ENCODE measurements around the gene GHSR. TPM values are rescaled to one million over a fixed set of nuclear protein-coding genes. Genes with fewer than 3 reads are reported as not detected.

Gene GHSR
- polyA plus RNA-seq, 1 donor (not counting 4 experiments of a cell fraction or from before 2014, with no cell fraction given) = not detected

DNA sequence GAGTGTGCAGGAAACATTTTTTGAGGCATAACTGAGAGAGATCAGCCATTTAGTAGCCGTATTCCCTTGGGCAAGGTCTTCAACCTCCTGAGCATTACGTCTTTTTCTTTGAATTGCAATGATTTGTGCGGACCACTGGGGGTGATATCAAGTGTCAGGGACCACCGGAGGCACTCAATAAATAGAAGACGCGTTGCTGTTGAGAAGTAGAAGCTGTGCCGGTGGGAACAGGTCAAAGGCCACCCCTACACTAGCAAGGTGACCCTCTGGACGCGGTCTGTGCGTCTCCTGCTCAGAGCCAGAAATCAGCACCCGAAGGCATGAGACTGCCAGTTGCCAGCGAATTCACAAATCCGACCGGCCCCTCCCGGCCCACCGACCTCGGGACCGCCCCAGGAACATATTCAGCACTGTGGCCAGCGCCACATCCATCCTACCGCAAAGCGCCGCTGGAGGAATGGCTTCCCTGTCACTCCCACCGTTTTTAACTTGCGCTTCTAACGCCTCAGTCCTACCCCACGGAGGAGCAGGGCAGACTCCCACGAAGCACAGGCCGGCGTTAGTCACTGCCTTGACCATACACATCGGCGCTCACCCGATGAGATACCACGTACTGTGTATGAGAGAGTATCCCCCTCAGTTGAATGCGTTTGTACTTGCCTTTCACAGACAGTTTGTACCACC is 1.4 kb upstream of the GHSR start:
- no peaks in the 10 kb centered on the region for H3K9me3 ChIP-seq (ENCODE audit: control insufficient read depth, low read depth, low read length)
- H3K4me1 ChIP-seq (ENCODE audit: control insufficient read depth, extremely low read depth, insufficient read depth, low read length) = peaks cover 10% of the 10 kb centered on the region
- no peak for FAIRE-seq
- peak; percentile 34 for TF ChIP-seq EZH2 (IDR thresholded peaks at IDR 0.05; ENCODE audit: low read length)
- TF ChIP-seq, protein P1, sequence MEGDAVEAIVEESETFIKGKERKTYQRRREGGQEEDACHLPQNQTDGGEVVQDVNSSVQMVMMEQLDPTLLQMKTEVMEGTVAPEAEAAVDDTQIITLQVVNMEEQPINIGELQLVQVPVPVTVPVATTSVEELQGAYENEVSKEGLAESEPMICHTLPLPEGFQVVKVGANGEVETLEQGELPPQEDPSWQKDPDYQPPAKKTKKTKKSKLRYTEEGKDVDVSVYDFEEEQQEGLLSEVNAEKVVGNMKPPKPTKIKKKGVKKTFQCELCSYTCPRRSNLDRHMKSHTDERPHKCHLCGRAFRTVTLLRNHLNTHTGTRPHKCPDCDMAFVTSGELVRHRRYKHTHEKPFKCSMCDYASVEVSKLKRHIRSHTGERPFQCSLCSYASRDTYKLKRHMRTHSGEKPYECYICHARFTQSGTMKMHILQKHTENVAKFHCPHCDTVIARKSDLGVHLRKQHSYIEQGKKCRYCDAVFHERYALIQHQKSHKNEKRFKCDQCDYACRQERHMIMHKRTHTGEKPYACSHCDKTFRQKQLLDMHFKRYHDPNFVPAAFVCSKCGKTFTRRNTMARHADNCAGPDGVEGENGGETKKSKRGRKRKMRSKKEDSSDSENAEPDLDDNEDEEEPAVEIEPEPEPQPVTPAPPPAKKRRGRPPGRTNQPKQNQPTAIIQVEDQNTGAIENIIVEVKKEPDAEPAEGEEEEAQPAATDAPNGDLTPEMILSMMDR (optimal IDR thresholded peaks at IDR 0.05 in 1 of 3, IDR thresholded peaks at IDR 0.05 in 1 of 3, conservative IDR thresholded peaks at IDR 0.05 in 1 of 3; ENCODE audit: extremely low read depth in 1 of 3, insufficient read depth in 2 of 3, low read length in 3 of 3) = no peak
- no peaks in the 10 kb centered on the region for H3K36me3 ChIP-seq (ENCODE audit: control insufficient read depth in 2 of 2, extremely low read depth in 1 of 2, insufficient read depth in 2 of 2, low read length in 2 of 2)
- no peak overlapping the region for H2AFZ ChIP-seq (ENCODE audit: control insufficient read depth, low read length)
- H3K27me3 ChIP-seq (ENCODE audit: control insufficient read depth, extremely low read depth, insufficient read depth, low read length) = peaks cover 47% of the 10 kb centered on the region
- peak overlapping the region in 1 of 3 experiments; percentile 35 for H3K4me3 ChIP-seq (ENCODE audit: control insufficient read depth in 2 of 3, extremely low read depth in 1 of 3, insufficient read depth in 2 of 3, low read depth in 1 of 3, low read length in 3 of 3)
- DNase-seq (ENCODE audit: low read depth, low spot score) = no peak
- H3K4me2 ChIP-seq (ENCODE audit: control insufficient read depth, extremely low read depth, insufficient read depth, low read depth, low read length) = peak overlapping the region; percentile 62
- H3K79me2 ChIP-seq (ENCODE audit: control insufficient read depth, insufficient read depth, low read length) = no peaks in the 10 kb centered on the region
- H4K20me1 ChIP-seq (ENCODE audit: control insufficient read depth, extremely low read depth, insufficient read depth, low read length) = no peaks in the 10 kb centered on the region
- no peak overlapping the region for H3K9ac ChIP-seq (ENCODE audit: control insufficient read depth, extremely low read depth, insufficient read depth, low read length)
- H3K9me1 ChIP-seq (ENCODE audit: control insufficient read depth, extremely low read depth, insufficient read depth, low read length) = no peaks in the 10 kb centered on the region
- dilution Hi-C loops (cut with MboI; ENCODE audit: extremely low pct_ligation_motif_present, low sequenced_read_pairs) = no loop called here
- H3K27ac ChIP-seq (ENCODE audit: control insufficient read depth, insufficient read depth, low read length) = no peak overlapping the region

DNA sequence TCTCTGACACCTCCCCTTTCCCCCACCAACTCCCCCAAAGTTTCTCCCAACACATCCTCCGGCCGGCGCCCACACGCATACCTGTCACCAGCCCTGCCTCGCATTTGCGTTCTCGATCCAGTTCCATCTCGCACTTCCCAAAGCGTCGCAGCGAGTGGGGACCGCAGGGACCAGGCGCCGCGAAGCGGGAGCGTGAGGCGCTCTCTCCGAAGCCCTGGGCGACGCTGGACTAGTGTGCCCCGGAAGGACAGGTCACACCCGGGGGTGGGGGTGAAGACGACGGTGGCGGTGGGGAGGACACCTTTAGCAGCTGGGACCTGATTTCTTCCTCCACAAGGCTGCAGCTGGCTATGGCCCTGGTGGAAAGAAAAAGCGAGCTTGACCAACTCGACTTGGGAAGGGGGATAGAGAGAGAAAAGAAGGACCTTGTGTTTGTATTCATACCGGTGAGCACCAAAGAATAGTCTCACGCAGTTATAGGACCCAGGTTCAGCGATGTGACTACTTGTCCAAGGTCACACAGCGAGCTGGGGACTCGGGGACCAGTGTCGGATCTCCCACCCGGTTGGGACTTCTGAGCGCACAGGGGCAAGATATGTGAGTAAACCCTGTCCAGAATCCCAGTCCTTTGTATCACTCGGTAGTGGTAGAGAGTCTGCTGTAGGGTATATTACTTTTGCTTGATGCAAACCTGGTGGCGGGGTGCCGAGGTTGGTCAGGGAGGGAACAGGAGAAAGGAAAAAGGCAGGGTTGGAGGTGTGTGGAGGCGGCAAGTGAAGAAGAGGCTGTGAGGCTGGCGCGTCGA is 607 bp upstream of the GHSR start:
- Histone ChIP-seq H2AFZ (ENCODE audit: control insufficient read depth, low read length) (no peak overlapping the region), H3K79me2 (ENCODE audit: control insufficient read depth, insufficient read depth, low read length) (no peaks in the 10 kb centered on the region), H3K4me2 (ENCODE audit: control insufficient read depth, extremely low read depth, insufficient read depth, low read depth, low read length) (no peak overlapping the region), H3K9me1 (ENCODE audit: control insufficient read depth, extremely low read depth, insufficient read depth, low read length) (no peaks in the 10 kb centered on the region), H4K20me1 (ENCODE audit: control insufficient read depth, extremely low read depth, insufficient read depth, low read length) (no peaks in the 10 kb centered on the region), H3K36me3 (ENCODE audit: control insufficient read depth in 2 of 2, extremely low read depth in 1 of 2, insufficient read depth in 2 of 2, low read length in 2 of 2) (no peaks in the 10 kb centered on the region), H3K4me3 (ENCODE audit: control insufficient read depth in 2 of 3, extremely low read depth in 1 of 3, insufficient read depth in 2 of 3, low read depth in 1 of 3, low read length in 3 of 3) (no peak overlapping the region), H3K27ac (ENCODE audit: control insufficient read depth, insufficient read depth, low read length) (no peak overlapping the region), H3K9ac (ENCODE audit: control insufficient read depth, extremely low read depth, insufficient read depth, low read length) (no peak overlapping the region), H3K4me1 (ENCODE audit: control insufficient read depth, extremely low read depth, insufficient read depth, low read length) (peaks cover 4% of the 10 kb centered on the region), H3K9me3 (ENCODE audit: control insufficient read depth, low read depth, low read length) (no peaks in the 10 kb centered on the region), H3K27me3 (ENCODE audit: control insufficient read depth, extremely low read depth, insufficient read depth, low read length) (peaks cover 49% of the 10 kb centered on the region)
- DNase-seq (ENCODE audit: low read depth, low spot score) (no peak), FAIRE-seq (no peak)
- dilution Hi-C loops (cut with MboI; ENCODE audit: extremely low pct_ligation_motif_present, low sequenced_read_pairs) = no loop called here
- TF ChIP-seq EZH2 (IDR thresholded peaks at IDR 0.05; ENCODE audit: low read length) = no peak
- TF ChIP-seq, protein P1 (optimal IDR thresholded peaks at IDR 0.05 in 1 of 3, IDR thresholded peaks at IDR 0.05 in 1 of 3, conservative IDR thresholded peaks at IDR 0.05 in 1 of 3; ENCODE audit: extremely low read depth in 1 of 3, insufficient read depth in 2 of 3, low read length in 3 of 3) = no peak

Data from keratinocyte (primary cell).